ENCODE measurements around the gene MAN2B2. TPM values are rescaled to one million over a fixed set of nuclear protein-coding genes. Genes with fewer than 3 reads are reported as not detected.

MAN2B2 gene
- total RNA-seq, 1 donor from 2014 or later, result 24.2 TPM

- no peak for ATAC-seq (ENCODE audit: low read depth)
- TF ChIP-seq CTCF (IDR thresholded peaks at IDR 0.05), result no peak
- DNase-seq, result no peak
- POLR2A ChIA-PET, result no interaction called here
- no peak overlapping the region for H3K27ac Mint-ChIP-seq
- H3K9me3 Mint-ChIP-seq, result no peaks in the 10 kb centered on the region
- intact Hi-C loops (cut with micrococcal nuclease), result no loop called here
- no peaks in the 10 kb centered on the region for H3K4me1 Mint-ChIP-seq
- peaks cover 76% of the 10 kb centered on the region for H3K36me3 Mint-ChIP-seq (ENCODE audit: low read depth)
- no peak overlapping the region for H3K4me3 Mint-ChIP-seq
- CTCF ChIA-PET, result no interaction called here
- H3K27me3 Mint-ChIP-seq, result no peaks in the 10 kb centered on the region
Measured at GRCh38 chr4:6618386-6619115, 43.6 kb downstream of the MAN2B2 start.

- no peak for TF ChIP-seq CTCF (IDR thresholded peaks at IDR 0.05)
- ATAC-seq (ENCODE audit: low read depth) (no peak), DNase-seq (no peak)
- intact Hi-C loops (cut with micrococcal nuclease), result no loop called here
- H3K27me3 Mint-ChIP-seq, result no peaks in the 10 kb centered on the region
- no peaks in the 10 kb centered on the region for H3K9me3 Mint-ChIP-seq
- POLR2A ChIA-PET, result no interaction called here
- no peak overlapping the region for H3K4me3 Mint-ChIP-seq
- no peak overlapping the region for H3K27ac Mint-ChIP-seq
- peaks cover 72% of the 10 kb centered on the region for H3K36me3 Mint-ChIP-seq (ENCODE audit: low read depth)
- H3K4me1 Mint-ChIP-seq, result no peaks in the 10 kb centered on the region
- CTCF ChIA-PET, result no interaction called here
Measured at GRCh38 chr4:6619116-6619465, 44.1 kb downstream of the MAN2B2 start.

GRCh38 chr4:6619466-6620255 lies 44.7 kb downstream of the MAN2B2 start:
- Mint-ChIP-seq H3K4me3 (no peak overlapping the region), H3K36me3 (ENCODE audit: low read depth) (peaks cover 66% of the 10 kb centered on the region), H3K4me1 (no peaks in the 10 kb centered on the region), H3K9me3 (no peaks in the 10 kb centered on the region), H3K27ac (no peak overlapping the region), H3K27me3 (no peaks in the 10 kb centered on the region)
- DNase-seq (no peak), ATAC-seq (ENCODE audit: low read depth) (no peak)
- TF ChIP-seq CTCF (IDR thresholded peaks at IDR 0.05), result no peak
- ChIA-PET CTCF (no interaction called here), POLR2A (no interaction called here)
- intact Hi-C loops (cut with micrococcal nuclease), result no loop called here

- ATAC-seq (ENCODE audit: low read depth) (no peak), DNase-seq (no peak)
- intact Hi-C loops (cut with micrococcal nuclease), result no loop called here
- CTCF ChIA-PET, result no interaction called here
- Mint-ChIP-seq H3K4me1 (no peaks in the 10 kb centered on the region), H3K9me3 (no peaks in the 10 kb centered on the region), H3K4me3 (no peak overlapping the region), H3K27me3 (no peaks in the 10 kb centered on the region), H3K27ac (no peak overlapping the region), H3K36me3 (ENCODE audit: low read depth) (peaks cover 60% of the 10 kb centered on the region)
- no peak for TF ChIP-seq CTCF (IDR thresholded peaks at IDR 0.05)
- POLR2A ChIA-PET, result no interaction called here
Measured at GRCh38 chr4:6620296-6620695, 45.3 kb downstream of the MAN2B2 start.

- ATAC-seq (ENCODE audit: low read depth), result no peak
- intact Hi-C loops (cut with micrococcal nuclease), result no loop called here
- H3K4me3 Mint-ChIP-seq, result no peak overlapping the region
- no peak overlapping the region for H3K27ac Mint-ChIP-seq
- CTCF ChIA-PET, result no interaction called here
- H3K27me3 Mint-ChIP-seq, result no peaks in the 10 kb centered on the region
- TF ChIP-seq CTCF (IDR thresholded peaks at IDR 0.05), result no peak
- peaks cover 54% of the 10 kb centered on the region for H3K36me3 Mint-ChIP-seq (ENCODE audit: low read depth)
- no peaks in the 10 kb centered on the region for H3K9me3 Mint-ChIP-seq
- POLR2A ChIA-PET, result no interaction called here
- H3K4me1 Mint-ChIP-seq, result no peaks in the 10 kb centered on the region
- DNase-seq, result no peak
Measured at GRCh38 chr4:6620891-6621555, 46.0 kb downstream of the MAN2B2 start.
